D721Med (cell line): ENCODE results near the gene HBP1.
A peak's percentile ranks its signal among the peaks of the same experiment; 100 is the strongest.

Source experiments
- DNase-seq: peaks from one replicate; pipeline ENCODE4 v3.0.0; 2011; ENCODE audit warnings: low spot score; ENCODE audit not compliant: insufficient read length
- FAIRE-seq: peaks from 2 replicates; lab custom pipeline; 2011; peaks lifted over from hg19 to GRCh38; lab: Jason Lieb, UNC
- CTCF ChIP-seq: IDR thresholded peaks from 2 replicates; pipeline ENCODE4 v1.5.1; 2012; ENCODE audit warnings: mild to moderate bottlenecking, control low read depth; ENCODE audit not compliant: insufficient read depth; ENCODE audit errors: missing control alignments

The HBP1 gene

DNA sequence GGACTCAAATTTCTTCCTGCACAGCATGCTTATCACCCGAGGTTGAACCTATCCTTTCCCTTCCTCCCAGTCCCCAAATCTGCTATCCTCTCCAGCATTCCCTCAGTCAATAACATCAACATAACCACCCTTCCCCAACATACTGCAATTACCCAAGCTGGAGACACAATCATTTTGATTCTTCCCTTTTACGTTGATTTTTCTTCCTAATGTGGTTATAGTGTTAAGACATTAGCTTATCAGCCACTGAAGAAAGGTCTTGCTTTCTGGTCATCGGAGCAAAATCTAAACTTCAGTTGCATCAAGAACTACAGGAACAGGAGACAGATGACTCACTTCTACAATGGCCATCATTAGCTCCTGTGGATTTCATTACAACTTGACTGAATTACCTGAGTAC, 3.5 kb upstream of the HBP1 start:
- DNase-seq (no peak), FAIRE-seq (no peak)

GRCh38 chr7:107166736-107167426, 1.9 kb upstream of the HBP1 start:
- TF ChIP-seq CTCF, result no peak
- no peak for FAIRE-seq

More for the DNA sequence above, 3.5 kb upstream of the HBP1 start:
- TF ChIP-seq CTCF, result no peak

DNA sequence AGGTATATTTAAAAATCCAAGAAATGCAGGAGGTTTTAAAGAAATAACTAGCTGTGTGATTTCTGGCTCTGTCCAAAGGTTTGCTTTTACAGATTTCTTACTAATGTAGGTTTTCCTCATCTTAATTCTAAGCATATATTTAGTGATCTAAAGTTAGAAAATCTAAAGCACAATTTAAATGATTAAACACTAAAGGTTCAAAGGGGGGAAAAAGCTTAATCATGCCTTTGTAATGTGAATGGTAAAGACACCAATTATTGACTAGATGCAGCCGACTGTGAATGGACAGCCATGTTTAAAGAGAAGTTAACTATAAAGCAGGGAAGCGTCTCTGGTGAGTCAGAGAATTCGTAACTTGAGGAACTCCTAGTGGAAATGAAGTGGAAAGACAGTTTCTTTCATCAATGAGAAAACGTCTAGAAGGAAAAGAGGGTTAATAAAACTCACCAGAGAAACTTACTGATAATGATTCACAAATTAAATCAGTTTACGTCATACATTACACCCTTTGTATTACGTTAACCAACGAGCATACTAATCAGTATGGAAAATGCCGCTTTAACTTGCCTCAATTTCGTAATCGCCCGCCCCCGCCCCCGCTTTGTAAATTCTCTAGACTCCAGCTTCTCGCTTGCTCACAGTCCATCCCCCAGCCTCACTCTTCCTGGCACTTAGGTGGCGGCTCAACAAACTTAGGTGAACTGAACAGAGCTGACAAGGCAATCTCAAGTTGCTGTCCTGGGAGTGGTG, 1.1 kb upstream of the HBP1 start:
- TF ChIP-seq CTCF, result peak; percentile 26
- FAIRE-seq (peak; percentile 21), DNase-seq (no peak)

More at GRCh38 chr7:107166736-107167426, 1.9 kb upstream of the HBP1 start:
- no peak for DNase-seq

- DNase-seq (peak; percentile 28), FAIRE-seq (no peak)
- TF ChIP-seq CTCF, result no peak
Observed at GRCh38 chr7:107169120-107170050, 582 bp downstream of the HBP1 start.

DNA sequence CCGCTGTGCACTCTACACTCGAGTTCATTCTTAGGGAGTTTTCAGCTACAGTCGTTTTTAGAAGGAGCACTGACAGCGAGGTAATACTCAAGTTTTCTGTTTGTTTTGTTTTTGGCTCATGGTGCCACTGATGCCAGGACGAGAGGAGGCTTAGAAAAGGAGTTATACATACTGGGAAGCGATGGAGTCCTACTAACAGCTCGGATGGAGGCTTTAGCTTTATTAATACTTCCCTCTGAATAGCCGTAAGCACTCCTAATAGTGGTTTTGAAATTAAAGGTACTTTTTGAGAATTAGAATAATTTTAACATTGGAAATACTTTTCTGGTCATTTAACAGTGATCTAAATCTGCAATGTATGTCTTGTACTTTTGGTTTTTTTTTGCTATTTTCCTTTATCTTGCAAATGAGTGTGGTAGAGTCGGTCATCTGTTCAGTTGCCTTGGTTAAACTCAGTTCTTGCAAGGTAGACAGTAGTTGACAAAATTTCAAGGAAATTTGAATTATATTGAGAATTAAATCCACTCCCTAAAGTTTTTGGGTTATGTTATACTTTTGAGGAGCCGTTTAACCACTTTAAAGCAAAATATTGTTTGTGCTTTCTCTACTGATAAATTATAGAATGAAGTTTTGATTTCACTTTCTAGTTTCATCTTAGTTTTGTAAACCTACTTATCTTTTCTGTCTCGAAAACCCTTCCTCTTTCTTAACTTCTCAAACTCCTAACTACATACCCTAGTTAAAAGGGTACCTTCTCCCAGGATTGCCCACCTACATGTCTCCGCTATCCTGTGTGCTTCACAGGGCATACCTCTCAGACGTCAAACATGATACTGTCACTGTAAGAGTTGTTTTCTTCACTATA, 1.5 kb downstream of the HBP1 start:
- FAIRE-seq, result no peak
- no peak for DNase-seq
- no peak for TF ChIP-seq CTCF

DNA sequence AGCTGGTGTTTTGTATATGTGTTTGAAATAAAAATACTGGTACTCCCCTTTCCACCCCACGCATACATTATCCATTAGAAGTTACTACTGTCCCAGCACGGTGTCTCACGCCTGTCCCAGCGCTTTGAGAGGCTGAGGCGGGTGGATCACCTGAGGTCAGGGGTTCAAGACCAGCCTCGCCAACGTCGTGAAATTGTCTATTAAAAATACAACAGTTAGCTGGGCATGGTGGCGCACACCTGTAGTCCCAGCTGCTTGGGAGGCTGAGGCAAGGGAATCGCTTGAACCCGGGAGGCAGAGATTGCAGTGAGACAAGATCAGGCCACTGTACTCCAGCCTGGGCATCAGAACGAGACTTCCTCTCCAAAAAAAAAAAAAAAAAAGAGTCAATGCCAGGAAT, 2.7 kb downstream of the HBP1 start:
- FAIRE-seq (no peak), DNase-seq (no peak)
- TF ChIP-seq CTCF, result no peak
